Measurements from ENCODE around the gene TMF1.

The TMF1 gene

DNA sequence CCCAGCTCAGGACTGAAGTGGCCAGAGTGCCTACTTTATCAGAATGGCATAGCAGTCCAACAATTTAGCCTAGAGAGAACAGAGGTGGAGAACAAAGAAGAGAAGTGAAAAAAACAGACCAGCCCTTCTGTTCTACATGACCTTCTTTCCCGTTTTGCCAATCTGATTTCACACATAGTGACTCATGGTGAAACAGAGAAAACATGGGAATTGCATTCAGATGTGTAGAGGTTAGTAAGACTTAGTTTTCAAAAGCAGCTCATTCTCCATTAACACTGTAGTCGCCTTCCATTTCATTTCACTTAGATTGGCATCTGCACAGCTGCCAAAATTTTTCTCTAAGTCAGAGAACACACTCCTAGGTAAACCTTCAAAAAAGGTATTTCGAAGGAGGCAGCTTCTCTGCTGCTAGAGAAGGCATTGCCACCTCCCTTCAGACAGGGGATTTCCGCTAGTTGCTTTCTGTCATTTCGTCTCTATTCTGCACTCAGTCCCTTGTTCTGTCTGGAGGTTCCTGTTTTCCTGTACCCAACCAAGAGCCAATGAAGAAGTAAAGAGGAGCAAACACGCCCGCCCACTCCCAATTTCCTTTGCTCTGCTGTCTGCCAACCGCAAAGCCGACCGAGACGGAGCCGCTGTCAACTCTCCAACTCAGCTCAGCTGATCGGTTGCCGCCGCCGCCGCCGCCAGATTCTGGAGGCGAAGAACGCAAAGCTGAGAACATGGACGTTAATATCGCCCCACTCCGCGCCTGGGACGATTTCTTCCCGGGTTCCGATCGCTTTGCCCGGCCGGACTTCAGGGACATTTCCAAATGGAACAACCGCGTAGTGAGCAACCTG is 32.4 kb upstream of the TMF1 start, which contains the start of gene ARL6IP5:
ARL6IP5 (plus strand) TSS at position 612 of the 842 bp plus-strand sequence; CDS start at position 723, 111 bp downstream.
- H3K27ac ChIP-seq = peak within 1 kb of the TSS; percentile 93 to 96
- H3K36me3 ChIP-seq = no peaks in the 10 kb centered on the region
- TF ChIP-seq, protein P1, sequence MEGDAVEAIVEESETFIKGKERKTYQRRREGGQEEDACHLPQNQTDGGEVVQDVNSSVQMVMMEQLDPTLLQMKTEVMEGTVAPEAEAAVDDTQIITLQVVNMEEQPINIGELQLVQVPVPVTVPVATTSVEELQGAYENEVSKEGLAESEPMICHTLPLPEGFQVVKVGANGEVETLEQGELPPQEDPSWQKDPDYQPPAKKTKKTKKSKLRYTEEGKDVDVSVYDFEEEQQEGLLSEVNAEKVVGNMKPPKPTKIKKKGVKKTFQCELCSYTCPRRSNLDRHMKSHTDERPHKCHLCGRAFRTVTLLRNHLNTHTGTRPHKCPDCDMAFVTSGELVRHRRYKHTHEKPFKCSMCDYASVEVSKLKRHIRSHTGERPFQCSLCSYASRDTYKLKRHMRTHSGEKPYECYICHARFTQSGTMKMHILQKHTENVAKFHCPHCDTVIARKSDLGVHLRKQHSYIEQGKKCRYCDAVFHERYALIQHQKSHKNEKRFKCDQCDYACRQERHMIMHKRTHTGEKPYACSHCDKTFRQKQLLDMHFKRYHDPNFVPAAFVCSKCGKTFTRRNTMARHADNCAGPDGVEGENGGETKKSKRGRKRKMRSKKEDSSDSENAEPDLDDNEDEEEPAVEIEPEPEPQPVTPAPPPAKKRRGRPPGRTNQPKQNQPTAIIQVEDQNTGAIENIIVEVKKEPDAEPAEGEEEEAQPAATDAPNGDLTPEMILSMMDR (IDR thresholded peaks at IDR 0.05) = no peak
- H3K27me3 ChIP-seq = no peaks in the 10 kb centered on the region
- peak within 1 kb of the TSS; percentile 95 to 97 for H3K4me3 ChIP-seq
- H3K9me3 ChIP-seq = no peaks in the 10 kb centered on the region
- DNase-seq = peak; percentile 94 to 97
- intact Hi-C loops (cut with DNase I; ENCODE audit: low total_unique reads) = loop anchor here (5.0 to 10.0 kb wide), 2 partner anchors 32 to 70 kb away; partner anchors contain the start of genes EOGT and TMF1
- peaks cover 0 to 65% (median 50%) of the 10 kb centered on the region in 4 donors for H3K4me1 ChIP-seq

DNA sequence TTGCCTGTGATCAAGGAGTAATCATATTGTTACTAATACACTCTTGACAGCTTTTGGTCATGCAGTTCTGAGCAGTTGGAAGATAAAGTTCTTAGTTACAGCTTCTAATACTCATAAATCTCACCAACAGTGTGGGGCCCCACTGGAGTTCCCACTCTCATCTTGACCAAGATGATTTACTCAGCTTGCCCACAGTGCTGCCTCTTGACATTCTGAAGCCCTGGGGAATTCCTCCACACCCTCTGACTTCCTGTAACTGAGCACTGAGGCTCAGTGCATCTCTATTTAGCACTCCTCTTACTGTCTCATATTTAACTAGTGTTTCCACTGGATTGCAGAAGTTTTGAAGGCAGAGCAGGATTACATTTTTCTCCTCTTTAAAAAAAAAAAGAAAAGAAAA is 30.7 kb upstream of the TMF1 start:
- H3K4me3 ChIP-seq = no peak overlapping the region
- DNase-seq = no peak
- peaks cover 0 to 65% (median 50%) of the 10 kb centered on the region in 4 donors for H3K4me1 ChIP-seq
- peak overlapping the region; percentile 93 to 96 for H3K27ac ChIP-seq
- TF ChIP-seq, protein P1 (IDR thresholded peaks at IDR 0.05) = no peak
- intact Hi-C loops (cut with DNase I; ENCODE audit: low total_unique reads) = loop anchor here (10.0 kb wide), 1 partner anchor 68 kb away; the partner anchor contains the start of gene EOGT
- H3K36me3 ChIP-seq = no peaks in the 10 kb centered on the region
- H3K27me3 ChIP-seq = no peaks in the 10 kb centered on the region
- H3K9me3 ChIP-seq = no peaks in the 10 kb centered on the region

DNA sequence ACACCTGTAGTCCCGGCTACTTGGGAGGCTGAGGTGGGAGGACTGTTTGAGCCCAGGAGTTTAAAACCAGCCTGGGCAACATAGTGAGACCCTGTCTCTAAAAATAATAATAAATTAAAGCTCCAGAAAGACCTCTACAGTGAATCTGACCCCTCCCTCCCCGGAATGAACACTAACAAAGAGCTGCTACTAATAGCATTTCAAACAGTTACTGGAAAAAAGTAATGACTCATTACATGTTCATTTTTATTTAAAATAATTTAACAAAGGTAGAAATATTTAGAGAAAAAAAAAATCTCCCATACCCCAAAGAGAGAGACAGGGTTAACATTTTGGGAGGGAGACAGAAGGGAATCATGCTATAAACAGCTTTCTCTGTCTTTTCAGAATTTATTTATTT is 30.2 kb upstream of the TMF1 start:
- Histone ChIP-seq H3K27ac (peak overlapping the region; percentile 93 to 96), H3K4me3 (no peak overlapping the region)
- intact Hi-C loops (cut with DNase I; ENCODE audit: low total_unique reads) = loop anchor here (10.0 kb wide), 1 partner anchor 68 kb away; the partner anchor contains the start of gene EOGT

DNA sequence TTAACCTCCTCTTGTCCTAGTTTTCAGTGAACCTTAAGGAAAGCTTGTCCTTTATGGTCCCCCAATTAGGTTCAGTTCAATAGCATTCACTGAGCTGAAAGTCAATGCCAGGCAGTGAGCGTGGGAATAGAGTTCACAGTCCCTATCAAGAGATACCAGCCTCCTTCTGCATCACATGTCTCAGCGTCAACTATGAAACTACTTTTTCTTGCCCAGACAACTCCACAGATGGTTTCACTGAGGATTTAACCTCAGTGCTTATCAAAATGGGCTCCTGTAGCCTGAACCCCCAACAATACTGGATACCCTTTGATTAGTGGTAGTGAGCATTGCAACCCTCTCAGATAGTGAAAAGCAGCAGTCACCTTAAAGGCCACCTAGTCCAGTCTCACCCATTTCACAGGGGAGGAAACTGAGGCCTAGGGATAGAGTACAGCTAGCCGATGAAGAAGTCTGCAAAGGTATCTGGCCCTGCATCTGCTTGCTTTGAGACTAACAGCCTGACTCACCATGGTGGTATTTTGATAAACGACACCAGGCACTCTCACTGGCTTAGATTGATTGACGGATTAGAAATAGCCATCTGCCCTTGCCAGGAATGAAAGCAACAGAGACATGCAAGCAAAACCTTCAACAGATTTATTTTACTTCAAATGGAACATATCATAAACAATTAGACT is 29.6 kb upstream of the TMF1 start:
- Histone ChIP-seq H3K27me3 (no peaks in the 10 kb centered on the region), H3K4me1 (peaks cover 0 to 58% (median 43%) of the 10 kb centered on the region in 4 donors)

More for the DNA sequence above, 30.2 kb upstream of the TMF1 start:
- H3K9me3 ChIP-seq = no peaks in the 10 kb centered on the region
- peaks cover 0 to 65% (median 48%) of the 10 kb centered on the region in 4 donors for H3K4me1 ChIP-seq
- H3K36me3 ChIP-seq = no peaks in the 10 kb centered on the region
- DNase-seq = no peak
- TF ChIP-seq, protein P1 (IDR thresholded peaks at IDR 0.05) = no peak
- H3K27me3 ChIP-seq = no peaks in the 10 kb centered on the region

More for the DNA sequence above, 29.6 kb upstream of the TMF1 start:
- Histone ChIP-seq H3K4me3 (no peak overlapping the region), H3K9me3 (no peaks in the 10 kb centered on the region), H3K36me3 (no peaks in the 10 kb centered on the region), H3K27ac (peak overlapping the region; percentile 93 to 96)
- TF ChIP-seq, protein P1 (IDR thresholded peaks at IDR 0.05) = no peak
- no peak for DNase-seq
- intact Hi-C loops (cut with DNase I; ENCODE audit: low total_unique reads) = loop anchor here (10.0 kb wide), 1 partner anchor 67 kb away; the partner anchor contains the start of gene EOGT

Measured in tibial artery (tissue), 4 donors.